Kidney capillary endothelial cell (primary cell): Measurements from ENCODE around the gene PIKFYVE.
"Not testable (repeated sequence)": the region's sequence is repeated elsewhere in the genome, so short reads cannot be mapped to it uniquely, and the experiment has no call there.

Experiments
- DNase-seq: peaks from one replicate; pipeline ENCODE4 v3.0.0-alpha.2; 2018; ENCODE audit warnings: low spot score

The PIKFYVE gene

DNA sequence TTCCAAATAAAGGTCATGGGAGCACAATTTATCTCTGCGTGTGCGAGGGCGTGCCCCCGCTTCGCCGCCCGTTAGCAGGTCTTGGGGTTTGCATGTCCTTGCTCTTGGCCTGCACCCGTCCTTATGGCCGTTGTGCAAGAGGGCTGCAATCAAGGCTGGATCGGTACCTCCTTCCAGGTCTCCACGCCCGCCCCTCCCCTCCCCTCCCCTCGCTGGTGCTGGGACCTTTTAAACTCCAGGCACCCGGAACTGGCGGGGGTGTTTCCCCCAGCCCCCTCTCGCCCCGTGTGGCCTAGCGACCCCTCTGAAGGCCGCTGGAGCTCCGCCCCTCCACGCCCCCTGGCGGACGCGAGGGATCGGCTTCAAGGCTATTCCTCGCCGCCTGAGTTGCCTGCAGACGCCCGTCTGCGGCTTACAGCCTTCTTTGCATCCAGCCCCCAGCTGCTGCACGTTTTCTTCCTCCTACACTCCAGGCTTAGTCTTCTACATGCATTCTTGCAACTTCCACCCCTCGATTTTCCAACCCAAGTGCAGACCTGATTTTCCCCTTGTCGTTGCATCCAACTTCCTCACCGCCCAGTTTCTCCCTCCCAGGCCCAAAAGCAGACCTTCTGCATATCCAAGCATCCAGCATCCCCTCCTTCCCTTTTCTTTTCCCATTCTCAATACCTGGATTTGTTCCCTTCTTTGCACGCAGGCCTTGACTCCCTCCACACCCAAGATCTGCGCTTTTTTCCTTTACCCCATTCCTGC lies 11.8 kb upstream of the PIKFYVE start:
- DNase-seq: peak; percentile 69

GRCh38 chr2:208254871-208255556 lies 11.0 kb upstream of the PIKFYVE start, which contains the start of gene IDH1:
TSS of gene IDH1 (minus strand) at chr2:208255071. CDS start at chr2:208251551, 3,520 bp downstream.
- peak; percentile 85 for DNase-seq

DNA sequence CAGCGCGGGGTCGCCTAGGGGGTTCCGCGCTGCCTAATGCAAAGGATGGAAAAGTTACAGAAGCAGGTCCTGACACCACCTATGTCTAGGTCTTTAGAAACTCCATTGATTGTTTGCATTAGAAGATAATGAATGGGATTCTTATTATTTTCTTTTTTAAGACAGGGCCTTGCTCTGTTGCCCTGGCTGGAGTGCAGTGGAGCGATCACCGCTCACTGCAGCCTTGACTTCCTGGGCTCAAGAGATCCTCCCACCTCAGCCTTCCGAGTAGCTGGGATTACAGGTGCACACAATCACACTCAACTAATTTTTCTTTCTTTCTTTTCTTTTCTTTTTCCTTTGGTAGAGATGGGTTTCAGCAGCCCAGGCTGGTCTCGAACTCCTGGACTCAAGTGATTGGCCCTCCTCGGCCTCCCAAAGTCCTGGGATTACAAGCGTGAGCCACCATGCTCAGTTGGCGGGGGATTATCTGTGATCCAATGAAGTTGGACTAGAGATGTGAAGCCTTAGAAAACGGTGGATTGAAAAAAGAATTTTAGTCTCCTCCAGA lies 10.4 kb upstream of the PIKFYVE start:
- no peak for DNase-seq

DNA sequence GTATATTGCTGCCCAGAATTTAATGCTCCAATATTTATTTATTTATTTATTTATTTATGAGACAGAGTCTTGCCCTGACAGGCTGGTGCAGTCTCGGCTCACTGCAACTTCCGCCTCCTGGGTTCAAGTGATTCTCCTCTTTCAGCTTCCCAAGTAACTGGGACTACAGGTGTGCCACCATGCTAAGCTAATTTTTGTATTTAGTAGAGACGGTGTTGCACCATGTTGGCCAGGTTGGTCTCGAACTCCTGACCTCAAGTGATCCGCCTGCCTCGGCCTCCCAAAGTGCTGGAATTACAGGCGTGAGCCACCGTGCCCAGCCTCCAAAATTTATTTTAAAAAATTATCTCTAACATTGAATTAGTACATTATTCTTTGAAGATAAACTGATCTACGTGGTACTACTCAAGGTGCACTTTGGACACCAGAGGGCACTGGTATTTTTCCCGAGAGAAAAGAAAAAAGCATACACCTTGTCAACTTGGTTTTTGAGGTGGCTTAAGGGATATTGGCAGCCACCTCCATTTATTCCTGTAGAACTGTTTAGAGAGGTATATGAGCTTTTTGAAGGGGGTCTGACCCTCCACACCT lies 9.8 kb upstream of the PIKFYVE start:
- no peak for DNase-seq

DNA sequence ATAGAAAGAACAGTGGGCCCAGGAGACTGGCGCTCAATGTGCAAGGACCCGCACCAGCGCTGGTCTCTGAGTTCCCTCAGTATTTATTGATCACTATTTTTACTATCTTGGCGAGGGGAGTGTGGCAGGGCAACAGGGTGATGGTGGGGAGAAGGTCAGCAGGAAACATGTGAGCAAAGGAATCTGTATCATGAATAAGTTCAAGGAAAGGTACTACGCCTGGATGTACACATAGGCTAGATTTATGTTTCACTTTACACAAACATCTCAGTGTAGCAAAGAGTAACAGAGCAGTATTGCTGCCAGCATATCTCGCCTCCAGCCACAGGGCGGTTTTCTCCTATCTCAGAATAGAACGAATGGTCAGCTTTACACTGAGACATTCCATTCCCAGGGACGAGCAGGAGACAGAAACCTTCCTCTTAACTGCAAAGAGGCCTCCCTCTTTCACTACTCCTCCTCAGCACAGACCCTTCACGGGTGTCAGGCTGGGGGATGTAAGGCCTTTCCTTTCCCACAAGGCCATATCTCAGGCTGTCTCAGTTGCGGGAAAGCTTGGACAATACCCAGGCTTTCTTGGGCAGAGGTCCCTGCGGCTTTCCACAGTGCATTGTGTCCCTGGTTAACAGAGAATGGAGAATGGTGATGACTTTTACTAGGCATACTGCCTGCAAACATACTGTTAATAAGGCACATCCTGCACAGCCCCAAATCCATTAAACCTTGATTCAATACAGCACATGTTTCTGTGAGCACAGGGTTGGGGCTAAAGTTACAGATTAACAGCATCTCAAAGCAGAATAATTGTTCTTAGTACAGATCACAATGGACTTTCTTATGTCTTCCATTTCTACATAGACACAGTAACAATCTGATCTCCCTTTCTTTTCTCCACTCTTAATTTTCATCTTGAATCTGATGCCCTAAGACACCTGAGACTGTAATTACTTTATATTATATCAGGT lies 8.9 kb upstream of the PIKFYVE start:
- not testable (repeated sequence) for DNase-seq

- DNase-seq: peak; percentile 33
These were observed 669 bp upstream of the PIKFYVE start for GRCh38 chr2:208265371-208265800.

GRCh38 chr2:208266553-208266893 lies 468 bp downstream of the PIKFYVE start:
- no peak for DNase-seq

- peak; percentile 45 for DNase-seq
These were observed 881 bp downstream of the PIKFYVE start for GRCh38 chr2:208266936-208267335.

DNA sequence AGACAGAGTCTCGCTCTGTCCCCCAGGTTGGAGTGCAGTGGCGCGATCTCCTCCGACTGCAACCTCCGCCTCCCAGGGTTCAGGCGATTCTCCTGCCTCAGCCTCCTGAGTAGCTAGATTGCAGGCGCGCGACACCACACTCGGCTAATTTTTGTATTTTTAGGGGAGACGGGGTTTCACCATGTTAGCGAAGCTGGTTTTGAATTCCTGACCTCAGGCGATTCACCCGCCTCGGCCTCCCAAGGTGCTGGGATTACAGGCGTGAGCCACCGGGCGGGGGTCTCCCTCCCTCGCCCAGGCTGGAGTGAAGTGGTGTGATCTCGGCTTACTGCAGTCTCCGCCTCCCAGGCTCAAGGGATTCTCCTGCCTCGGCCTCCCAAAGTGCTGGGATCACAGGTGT lies 1.5 kb downstream of the PIKFYVE start:
- not testable (repeated sequence) for DNase-seq

- DNase-seq: no peak
These were observed 2.3 kb downstream of the PIKFYVE start for GRCh38 chr2:208268156-208268952.

DNA sequence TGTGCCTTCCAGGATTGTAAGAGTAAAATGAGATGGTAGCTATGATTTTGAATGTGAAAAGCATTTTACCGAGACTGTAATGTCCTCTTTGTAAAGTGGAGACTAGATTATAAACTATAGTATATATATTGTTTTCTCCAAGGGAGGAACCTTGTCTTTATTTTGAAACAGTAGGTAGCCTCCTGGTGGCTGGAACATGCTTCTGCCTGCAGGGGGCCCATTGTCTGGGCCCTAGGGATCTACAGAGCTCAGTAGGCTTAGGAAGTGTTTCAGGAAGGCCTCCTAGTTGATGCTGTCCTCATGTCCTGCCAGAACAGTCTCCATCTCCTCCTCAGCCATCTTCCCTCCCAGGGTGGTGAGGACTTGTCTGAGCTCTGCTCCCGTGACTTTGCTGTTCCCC lies 3.0 kb downstream of the PIKFYVE start:
- DNase-seq: no peak

DNA sequence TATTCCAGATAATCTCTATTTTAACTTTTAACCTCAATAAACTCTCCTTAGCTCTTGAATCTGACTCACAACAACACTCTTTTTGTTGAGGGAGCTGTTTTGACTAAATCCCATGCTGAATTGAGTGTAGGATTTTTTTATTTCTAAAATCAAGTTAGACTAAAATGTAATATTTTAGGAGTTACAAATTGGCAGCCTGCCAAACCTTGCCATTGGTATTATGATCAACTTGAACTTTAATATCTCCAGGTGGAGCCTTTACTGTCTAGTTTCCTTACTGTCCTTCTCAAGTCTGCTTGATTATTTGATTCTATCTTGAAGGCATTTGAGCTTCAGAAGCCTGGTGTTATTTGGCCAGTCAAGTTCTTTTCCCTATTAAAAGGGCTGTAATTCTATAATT lies 8.7 kb downstream of the PIKFYVE start:
- DNase-seq: no peak

GRCh38 chr2:208278549-208278948 lies 12.5 kb downstream of the PIKFYVE start:
- DNase-seq: no peak

- no peak for DNase-seq
These were observed 13.2 kb downstream of the PIKFYVE start for GRCh38 chr2:208279236-208279635.

- no peak for DNase-seq
These were observed 14.2 kb downstream of the PIKFYVE start for GRCh38 chr2:208280234-208280633.

DNA sequence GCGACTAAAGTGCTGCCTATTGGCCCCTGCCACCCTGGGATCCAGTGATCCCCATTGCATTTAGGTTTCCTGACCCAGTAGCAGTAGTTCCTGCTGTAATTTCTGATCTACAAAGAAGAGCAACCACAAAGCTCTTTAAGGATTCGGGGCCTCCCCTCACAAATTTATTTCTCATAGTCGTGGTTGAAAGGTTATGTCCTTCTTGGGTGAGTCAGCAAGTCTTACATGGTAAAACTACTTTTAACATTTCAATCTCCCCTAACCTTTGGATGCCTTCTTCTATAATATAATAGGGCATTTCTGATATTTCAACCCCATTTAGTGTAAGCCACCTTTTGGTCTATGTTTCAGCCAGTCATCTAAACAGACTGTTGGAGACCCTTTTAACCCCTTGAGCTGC lies 14.9 kb downstream of the PIKFYVE start:
- DNase-seq: no peak

DNA sequence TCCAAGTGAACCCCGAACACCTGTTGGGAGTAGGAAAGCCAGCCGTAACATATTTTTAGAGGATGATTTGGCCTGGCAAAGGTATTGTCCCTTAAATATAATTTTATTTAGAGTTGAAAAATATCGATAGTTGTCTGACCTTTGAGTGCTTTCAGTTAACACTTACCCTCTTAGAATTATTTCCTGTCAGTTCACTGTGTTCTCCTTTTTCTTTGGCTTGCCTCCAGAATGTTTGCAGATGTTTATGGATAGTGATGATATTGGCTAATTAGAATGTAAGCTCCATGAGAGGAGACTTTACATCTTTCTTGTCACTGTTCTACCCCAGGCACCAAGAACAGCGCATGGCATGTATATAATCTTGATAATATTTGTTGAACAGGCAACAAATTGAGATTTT lies 19.8 kb downstream of the PIKFYVE start:
- no peak for DNase-seq

GRCh38 chr2:208294482-208295024 lies 28.5 kb downstream of the PIKFYVE start:
- no peak for DNase-seq

DNA sequence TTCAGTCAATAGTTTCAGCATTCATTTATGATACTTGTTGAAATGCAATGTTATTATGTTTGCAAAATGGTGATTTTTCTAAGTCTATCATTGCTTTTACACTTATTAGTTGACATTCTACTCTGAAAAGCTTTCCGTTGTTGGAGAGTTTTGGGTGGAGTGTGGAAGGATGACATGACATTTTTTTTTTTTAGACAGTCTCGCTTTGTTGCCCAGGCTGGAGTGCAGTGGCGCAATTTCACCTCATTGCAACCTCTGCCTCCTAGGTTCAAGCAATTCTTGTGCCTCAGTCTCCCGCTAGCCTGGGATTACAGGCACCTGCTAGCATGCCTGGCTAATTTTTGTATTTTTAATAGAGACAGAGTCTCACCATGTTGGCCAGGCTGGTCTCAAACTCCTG lies 29.8 kb downstream of the PIKFYVE start:
- DNase-seq: no peak

- no peak for DNase-seq
These were observed 30.6 kb downstream of the PIKFYVE start for GRCh38 chr2:208296610-208297009.

GRCh38 chr2:208297961-208298360 lies 31.9 kb downstream of the PIKFYVE start:
- DNase-seq: no peak
